A673 (cell line): ENCODE data around the gene RAB3A. TPM values are rescaled to one million over a fixed set of nuclear protein-coding genes. Genes with fewer than 3 reads are reported as not detected.

Experiments
- BruUV-seq: library from RNA; stranded (reverse); fragments of 400-500 nt; replicated peaks from 2 replicates; lab custom pipeline; 2021; lab: Mats Ljungman, UMichigan
- CTCF ChIA-PET: fragments of 300-600 bp; sonication (Branson Sonifier 250); formaldehyde crosslinking; loops from one replicate; lab custom pipeline; 2022; ENCODE audit warnings: antibody characterized with exemption; lab: Charles Lee
- POLR2A ChIA-PET: fragments of 300-600 bp; sonication (Branson Sonifier 250); formaldehyde crosslinking; loops from one replicate; lab custom pipeline; 2022; ENCODE audit warnings: antibody characterized with exemption; ENCODE audit not compliant: low non-redundant PET; lab: Charles Lee
- DNase-seq: peaks from one replicate; pipeline ENCODE4 v3.0.0-alpha.2; 2015; ENCODE audit warnings: low spot score
- H3K27ac ChIP-seq: fragments of 200-600 bp; sonication (generic); 2 replicates; pipeline ENCODE4 v1.5.1; 2016; ENCODE audit warnings: mixed run types, low read depth, mild to moderate bottlenecking, mixed read lengths, antibody characterized with exemption, low read length; ENCODE audit not compliant: poor library complexity, severe bottlenecking
- H3K27me3 ChIP-seq: fragments of 200-600 bp; sonication (generic); replicated peaks from 2 replicates; pipeline ENCODE4 v1.6.1; 2017; ENCODE audit warnings: mixed run types, low read depth, mild to moderate bottlenecking, mixed read lengths, antibody characterized with exemption, low read length; ENCODE audit not compliant: insufficient read depth, poor library complexity
- H3K36me3 ChIP-seq: fragments of 200-600 bp; sonication (generic); 2 replicates; pipeline ENCODE4 v1.6.1; 2016; ENCODE audit warnings: mixed run types, mild to moderate bottlenecking, mixed read lengths, antibody characterized with exemption, low read length; ENCODE audit not compliant: insufficient read depth, poor library complexity, severe bottlenecking
- H3K4me1 ChIP-seq: fragments of 200-600 bp; sonication (generic); 2 replicates; pipeline ENCODE4 v1.6.1; 2017; ENCODE audit warnings: mixed run types, mild to moderate bottlenecking, mixed read lengths, antibody characterized with exemption, low read length; ENCODE audit not compliant: insufficient read depth, poor library complexity, severe bottlenecking
- H3K4me3 ChIP-seq: fragments of 200-600 bp; sonication (generic); 2 replicates; pipeline ENCODE4 v1.5.1; 2016; ENCODE audit warnings: low read depth, mixed run types, mild to moderate bottlenecking, mixed read lengths, low read length; ENCODE audit not compliant: poor library complexity, severe bottlenecking
- H3K9me3 ChIP-seq: fragments of 200-600 bp; sonication (generic); 2 replicates; pipeline ENCODE4 v1.6.1; 2016; ENCODE audit warnings: mixed run types, low read depth, mild to moderate bottlenecking, mixed read lengths, antibody characterized with exemption, low read length; ENCODE audit not compliant: poor library complexity, severe bottlenecking
- EZH2 ChIP-seq: fragments of 200-600 bp; sonication (generic); IDR thresholded peaks from 2 replicates; pipeline ENCODE4 v1.6.1; 2017; ENCODE audit warnings: borderline replicate concordance, low read depth, mild to moderate bottlenecking, mixed read lengths, antibody characterized with exemption, low read length; ENCODE audit not compliant: poor library complexity, severe bottlenecking
- intact Hi-C: fragments of 100-400 bp; cut with micrococcal nuclease; formaldehyde crosslinking; loops from one replicate; pipeline ENCODE4 v1.10.0; 2022; ENCODE audit not compliant: unreplicated experiment
- total RNA-seq: library from RNA; stranded (reverse); gene quantifications from 2 replicates; pipeline ENCODE4 v1.2.3, GENCODE V29; 2021
- TF ChIP-seq, protein P1 (sequence below): fragments of 300-800, 200-600 bp; sonication (generic); conservative IDR thresholded peaks from 2 replicates; pipeline ENCODE4 v1.5.1; 2017; ENCODE audit warnings: low read depth, mild to moderate bottlenecking, antibody characterized with exemption, low read length, moderate library complexity, mixed read lengths

The RAB3A gene
- total RNA-seq, 1 experiment from 2014 or later: 2.9 TPM

DNA sequence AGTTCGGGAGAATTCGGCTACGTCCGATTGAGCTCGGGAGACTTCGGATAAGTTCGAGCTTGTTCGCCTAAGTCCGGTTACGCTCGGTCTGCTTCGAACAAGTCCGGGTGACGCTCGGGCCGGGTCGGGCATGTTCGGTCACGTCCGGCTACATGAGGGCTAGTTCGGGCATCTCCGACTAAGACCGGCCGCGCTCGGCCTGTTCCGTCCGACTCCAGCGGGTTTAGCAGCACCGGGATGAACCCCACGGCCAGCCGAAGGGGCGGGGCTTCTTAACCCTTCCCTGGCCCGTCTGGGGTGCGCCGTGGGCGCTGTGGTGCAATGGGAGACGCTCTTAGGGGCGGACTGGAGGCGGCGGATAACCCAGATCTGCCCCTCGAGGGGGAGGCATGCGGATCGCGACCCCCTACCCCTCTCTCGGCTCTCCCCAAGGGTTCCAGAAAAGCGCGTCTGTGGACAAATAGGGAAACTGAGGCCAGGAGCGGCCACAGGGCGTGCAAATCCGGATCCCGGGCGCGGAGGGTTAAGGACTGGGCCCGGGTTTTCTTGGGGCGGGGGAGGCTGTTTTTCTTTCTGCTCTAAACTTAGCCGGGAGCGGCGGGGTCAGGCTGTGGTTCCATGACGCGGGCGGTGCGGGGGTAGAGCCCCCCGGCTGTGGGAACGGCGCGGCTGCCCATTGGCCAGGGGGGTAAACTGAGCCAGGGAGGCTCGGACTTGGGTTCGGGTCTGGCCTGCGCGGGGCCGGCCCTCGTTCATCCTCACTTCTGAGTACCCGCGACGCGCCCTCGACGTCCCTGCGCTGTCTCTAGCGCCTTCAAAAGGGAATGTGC is 20.9 kb upstream of the RAB3A start:
- Histone ChIP-seq H3K36me3 (no peaks in the 10 kb centered on the region), H3K4me3 (peak overlapping the region; percentile 34), H3K27ac (no peak overlapping the region), H3K9me3 (no peaks in the 10 kb centered on the region), H3K4me1 (peaks cover 6% of the 10 kb centered on the region), H3K27me3 (peaks cover 35% of the 10 kb centered on the region)
- ChIA-PET CTCF (interaction anchor here (0.5 to 1.9 kb wide), 6 partner anchors 13 to 112 kb away, joined by 3 to 8 read pairs (median 4); no protein-coding TSS in a partner anchor), POLR2A (interaction anchor here (1.2 kb wide), 1 partner anchor 57 kb away, joined by 5 read pairs; the partner anchor contains the start of gene JUND)
- TF ChIP-seq, protein P1, sequence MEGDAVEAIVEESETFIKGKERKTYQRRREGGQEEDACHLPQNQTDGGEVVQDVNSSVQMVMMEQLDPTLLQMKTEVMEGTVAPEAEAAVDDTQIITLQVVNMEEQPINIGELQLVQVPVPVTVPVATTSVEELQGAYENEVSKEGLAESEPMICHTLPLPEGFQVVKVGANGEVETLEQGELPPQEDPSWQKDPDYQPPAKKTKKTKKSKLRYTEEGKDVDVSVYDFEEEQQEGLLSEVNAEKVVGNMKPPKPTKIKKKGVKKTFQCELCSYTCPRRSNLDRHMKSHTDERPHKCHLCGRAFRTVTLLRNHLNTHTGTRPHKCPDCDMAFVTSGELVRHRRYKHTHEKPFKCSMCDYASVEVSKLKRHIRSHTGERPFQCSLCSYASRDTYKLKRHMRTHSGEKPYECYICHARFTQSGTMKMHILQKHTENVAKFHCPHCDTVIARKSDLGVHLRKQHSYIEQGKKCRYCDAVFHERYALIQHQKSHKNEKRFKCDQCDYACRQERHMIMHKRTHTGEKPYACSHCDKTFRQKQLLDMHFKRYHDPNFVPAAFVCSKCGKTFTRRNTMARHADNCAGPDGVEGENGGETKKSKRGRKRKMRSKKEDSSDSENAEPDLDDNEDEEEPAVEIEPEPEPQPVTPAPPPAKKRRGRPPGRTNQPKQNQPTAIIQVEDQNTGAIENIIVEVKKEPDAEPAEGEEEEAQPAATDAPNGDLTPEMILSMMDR: no peak
- TF ChIP-seq EZH2: peak; percentile 19
- intact Hi-C loops: no loop called here
- no TSS peak for BruUV-seq
- peak; percentile 97 for DNase-seq

DNA sequence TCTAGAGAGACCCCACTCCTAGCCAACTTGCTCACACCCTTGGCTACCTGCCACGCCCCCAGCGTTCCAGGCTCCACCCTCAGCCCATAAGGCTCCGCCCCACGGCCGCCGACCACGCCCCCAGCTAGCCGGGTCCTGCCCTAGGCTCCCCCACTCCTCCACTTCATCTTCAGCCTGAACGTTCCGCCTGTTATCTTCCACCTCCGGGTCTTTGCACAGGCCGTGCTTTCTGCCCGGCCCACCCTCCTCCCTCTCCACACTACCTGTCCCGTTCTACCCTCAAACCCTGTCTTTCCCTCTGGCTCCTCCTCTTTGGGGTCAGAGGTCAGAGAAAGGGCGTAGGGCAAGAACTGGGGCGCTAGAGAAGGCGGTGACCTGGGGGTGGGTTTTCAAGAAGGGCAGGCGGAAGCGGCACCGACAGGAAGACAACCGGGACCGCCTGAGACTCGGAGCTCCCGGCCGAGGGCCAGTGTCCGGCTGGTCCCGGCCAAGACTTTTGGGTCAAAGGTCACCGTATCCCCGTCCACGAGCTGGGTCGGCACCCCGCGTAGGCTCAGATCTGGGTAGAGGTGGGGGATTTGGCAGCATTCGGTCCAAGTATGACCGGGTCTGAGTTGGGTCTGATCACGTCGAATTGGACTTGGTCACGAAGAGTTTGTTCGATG is 20.1 kb upstream of the RAB3A start:
- intact Hi-C loops: no loop called here

More for the DNA sequence above, 20.1 kb upstream of the RAB3A start:
- no peak for TF ChIP-seq EZH2
- TF ChIP-seq, protein P1: no peak
- ChIA-PET POLR2A (interaction anchor here (1.2 kb wide), 1 partner anchor 58 kb away, joined by 5 read pairs; the partner anchor contains the start of gene JUND), CTCF (interaction anchor here (0.5 to 1.9 kb wide), 6 partner anchors 14 to 111 kb away, joined by 3 to 8 read pairs (median 4); no protein-coding TSS in a partner anchor)
- no peaks in the 10 kb centered on the region for H3K9me3 ChIP-seq
- H3K4me1 ChIP-seq: peaks cover 6% of the 10 kb centered on the region
- DNase-seq: peak; percentile 58
- no TSS peak for BruUV-seq
- H3K27me3 ChIP-seq: peaks cover 35% of the 10 kb centered on the region
- H3K4me3 ChIP-seq: peak overlapping the region; percentile 34
- no peaks in the 10 kb centered on the region for H3K36me3 ChIP-seq
- H3K27ac ChIP-seq: no peak overlapping the region
